Neural progenitor cell (in vitro differentiated cells): ENCODE results near the gene ATP6V0C.

Experiments used
- EZH2 ChIP-seq: fragments of 200-600 bp; sonication (generic); IDR thresholded peaks from 2 replicates; pipeline ENCODE4 v1.6.1; 2017; ENCODE audit warnings: antibody characterized with exemption, mild to moderate bottlenecking, moderate library complexity
- TF ChIP-seq, protein P1 (sequence below): fragments of 200-600 bp; sonication (generic); IDR thresholded peaks from 2 replicates; pipeline ENCODE4 v1.5.1; 2017; ENCODE audit warnings: antibody characterized with exemption, mild to moderate bottlenecking

DNA sequence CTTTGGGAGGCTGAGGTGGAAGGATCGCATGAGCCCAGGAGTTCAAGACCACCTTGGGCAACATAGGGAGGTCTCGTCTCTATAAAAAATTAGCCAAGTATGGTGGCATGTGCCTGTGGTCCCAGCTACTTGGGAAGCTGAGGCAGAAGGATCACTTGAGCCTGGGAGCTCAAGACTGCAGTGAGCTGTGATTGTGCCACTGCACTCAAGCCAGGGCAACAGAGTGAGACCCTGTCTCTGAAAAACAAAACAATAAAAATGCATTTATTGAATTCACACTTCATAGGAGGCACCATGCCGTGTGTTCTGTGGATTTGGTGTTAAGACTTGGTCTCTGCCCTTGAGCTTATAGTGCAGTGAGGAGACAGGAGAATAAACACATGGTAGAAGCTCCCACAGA lies 36.4 kb upstream of the ATP6V0C start:
- TF ChIP-seq, protein P1, sequence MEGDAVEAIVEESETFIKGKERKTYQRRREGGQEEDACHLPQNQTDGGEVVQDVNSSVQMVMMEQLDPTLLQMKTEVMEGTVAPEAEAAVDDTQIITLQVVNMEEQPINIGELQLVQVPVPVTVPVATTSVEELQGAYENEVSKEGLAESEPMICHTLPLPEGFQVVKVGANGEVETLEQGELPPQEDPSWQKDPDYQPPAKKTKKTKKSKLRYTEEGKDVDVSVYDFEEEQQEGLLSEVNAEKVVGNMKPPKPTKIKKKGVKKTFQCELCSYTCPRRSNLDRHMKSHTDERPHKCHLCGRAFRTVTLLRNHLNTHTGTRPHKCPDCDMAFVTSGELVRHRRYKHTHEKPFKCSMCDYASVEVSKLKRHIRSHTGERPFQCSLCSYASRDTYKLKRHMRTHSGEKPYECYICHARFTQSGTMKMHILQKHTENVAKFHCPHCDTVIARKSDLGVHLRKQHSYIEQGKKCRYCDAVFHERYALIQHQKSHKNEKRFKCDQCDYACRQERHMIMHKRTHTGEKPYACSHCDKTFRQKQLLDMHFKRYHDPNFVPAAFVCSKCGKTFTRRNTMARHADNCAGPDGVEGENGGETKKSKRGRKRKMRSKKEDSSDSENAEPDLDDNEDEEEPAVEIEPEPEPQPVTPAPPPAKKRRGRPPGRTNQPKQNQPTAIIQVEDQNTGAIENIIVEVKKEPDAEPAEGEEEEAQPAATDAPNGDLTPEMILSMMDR, result no peak
- TF ChIP-seq EZH2, result no peak
